HEK293T (cell line): ENCODE measurements around the gene DCAF11.
"Not testable (repeated sequence)": the region's sequence is repeated elsewhere in the genome, so short reads cannot be mapped to it uniquely, and the experiment has no call there.

Experiments
- CTCF ChIA-PET: fragments of 350-600 bp; formaldehyde crosslinking; extraction: SDS; loops from one replicate; lab custom pipeline; 2021; ENCODE audit warnings: antibody characterized with exemption, inconsistent platforms; lab: Yijun Ruan, JAX
- POLR2A ChIA-PET: fragments of 350-600 bp; formaldehyde crosslinking; extraction: SDS; loops from one replicate; lab custom pipeline; 2020; ENCODE audit warnings: antibody characterized with exemption, inconsistent platforms; lab: Yijun Ruan, JAX
- DNase-seq: peaks from one replicate; pipeline ENCODE4 v3.0.0; 2012; ENCODE audit warnings: mixed read lengths; ENCODE audit errors: extremely low spot score
- ARNT ChIP-seq: fragments of 450-650 bp; IDR thresholded peaks from 2 replicates; pipeline ENCODE4 v1.6.1; 2017; ENCODE audit warnings: mild to moderate bottlenecking
- BHLHE40 ChIP-seq: fragments of 450-650 bp; IDR thresholded peaks from 2 replicates; pipeline ENCODE4 v1.6.1; 2016; ENCODE audit warnings: mild to moderate bottlenecking, moderate library complexity, borderline replicate concordance
- CTBP1 ChIP-seq: fragments of 450-650 bp; IDR thresholded peaks from 2 replicates; pipeline ENCODE4 v1.6.1; 2016; ENCODE audit warnings: borderline replicate concordance
- ELF4 ChIP-seq: fragments of 450-650 bp; IDR thresholded peaks from 2 replicates; pipeline ENCODE4 v1.6.1; 2017; ENCODE audit warnings: antibody characterized with exemption
- FOXA1 ChIP-seq: fragments of 450-650 bp; IDR thresholded peaks from 2 replicates; pipeline ENCODE4 v1.6.1; 2016; ENCODE audit warnings: mild to moderate bottlenecking
- FOXK2 ChIP-seq: fragments of 450-650 bp; IDR thresholded peaks from 2 replicates; pipeline ENCODE4 v1.6.1; 2016; ENCODE audit warnings: mild to moderate bottlenecking
- FOXM1 ChIP-seq: fragments of 450-650 bp; IDR thresholded peaks from 2 replicates; pipeline ENCODE4 v1.6.1; 2017; ENCODE audit warnings: mild to moderate bottlenecking, borderline replicate concordance
- HDGF ChIP-seq: fragments of 450-650 bp; IDR thresholded peaks from 2 replicates; pipeline ENCODE4 v1.6.1; 2017; ENCODE audit warnings: antibody characterized with exemption, borderline replicate concordance
- L3MBTL2 ChIP-seq: fragments of 450-650 bp; conservative IDR thresholded peaks from 2 replicates; pipeline ENCODE4 v1.6.1; 2016; ENCODE audit warnings: mild to moderate bottlenecking
- LEF1 ChIP-seq: fragments of 450-650 bp; IDR thresholded peaks from 2 replicates; pipeline ENCODE4 v1.6.1; 2017; ENCODE audit warnings: mild to moderate bottlenecking, borderline replicate concordance
- NFRKB ChIP-seq: fragments of 450-650 bp; IDR thresholded peaks from 2 replicates; pipeline ENCODE4 v1.6.1; 2016; ENCODE audit warnings: mild to moderate bottlenecking, moderate library complexity
- PKNOX1 ChIP-seq: fragments of 450-650 bp; IDR thresholded peaks from 2 replicates; pipeline ENCODE4 v1.6.1; 2016
- SP1 ChIP-seq: fragments of 450-650 bp; IDR thresholded peaks from 2 replicates; pipeline ENCODE4 v1.6.1; 2017
- SUZ12 ChIP-seq: fragments of 450-650 bp; IDR thresholded peaks from 2 replicates; pipeline ENCODE4 v1.6.1; 2016; ENCODE audit warnings: mild to moderate bottlenecking
- TARDBP ChIP-seq: fragments of 450-650 bp; IDR thresholded peaks from 2 replicates; pipeline ENCODE4 v1.6.1; 2016
- ZNF384 ChIP-seq: fragments of 450-650 bp; IDR thresholded peaks from 2 replicates; pipeline ENCODE4 v1.6.1; 2016

DCAF11 gene

GRCh38 chr14:24098927-24099813, 15.4 kb upstream of the DCAF11 start:
- CTCF ChIA-PET, result interaction anchor here (2.3 kb wide), 1 partner anchor 9 kb away, joined by 6 read pairs; no protein-coding TSS in a partner anchor
- POLR2A ChIA-PET, result interaction anchor here (1.4 to 8.8 kb wide), 2 partner anchors 7 to 37 kb away, joined by 3 to 162 read pairs; partner anchors contain the start of gene PSME1
- DNase-seq, result no peak

GRCh38 chr14:24100197-24100981, 14.2 kb upstream of the DCAF11 start:
- CTCF ChIA-PET, result no interaction called here
- POLR2A ChIA-PET, result interaction anchor here (1.6 to 3.1 kb wide), 3 partner anchors 14 to 35 kb away, joined by 5 to 13 read pairs (median 5); partner anchors contain the start of genes DCAF11, NRL and PSME1
- TF ChIP-seq SP1 (no peak), FOXK2 (no peak), LEF1 (no peak), ELF4 (no peak), ARNT (no peak), FOXA1 (no peak), L3MBTL2 (no peak), ZNF384 (no peak), TARDBP (no peak), SUZ12 (no peak), NFRKB (no peak), BHLHE40 (no peak), HDGF (no peak), PKNOX1 (no peak), CTBP1 (no peak), FOXM1 (no peak)
- DNase-seq, result no peak

More at GRCh38 chr14:24098927-24099813, 15.4 kb upstream of the DCAF11 start:
- TF ChIP-seq FOXA1, result no peak
- no peak for TF ChIP-seq LEF1
- no peak for TF ChIP-seq CTBP1
- no peak for TF ChIP-seq ZNF384
- TF ChIP-seq ELF4, result no peak
- TF ChIP-seq HDGF, result no peak
- no peak for TF ChIP-seq FOXK2
- no peak for TF ChIP-seq SP1
- TF ChIP-seq TARDBP, result no peak
- no peak for TF ChIP-seq FOXM1

GRCh38 chr14:24100982-24101494, 13.5 kb upstream of the DCAF11 start:
- ChIA-PET POLR2A (interaction anchor here (1.6 to 3.1 kb wide), 3 partner anchors 13 to 35 kb away, joined by 5 to 13 read pairs (median 5); partner anchors contain the start of genes DCAF11, NRL and PSME1), CTCF (no interaction called here)

GRCh38 chr14:24102357-24103048, 12.1 kb upstream of the DCAF11 start:
- CTCF ChIA-PET, result no interaction called here
- DNase-seq, result no peak
- POLR2A ChIA-PET, result interaction anchor here (2.2 to 9.8 kb wide), 3 partner anchors 8 to 33 kb away, joined by 5 to 162 read pairs (median 13); partner anchors contain the start of genes DCAF11, NRL, PCK2 and PSME1

More at GRCh38 chr14:24100982-24101494, 13.5 kb upstream of the DCAF11 start:
- DNase-seq, result no peak
- TF ChIP-seq SP1 (no peak), ARNT (no peak), LEF1 (no peak), FOXM1 (no peak), FOXK2 (no peak), PKNOX1 (no peak), SUZ12 (no peak), FOXA1 (no peak), HDGF (no peak)

GRCh38 chr14:24103451-24103850, 11.1 kb upstream of the DCAF11 start:
- ChIA-PET POLR2A (interaction anchor here (0.8 to 9.8 kb wide), 3 partner anchors 9 to 56 kb away, joined by 3 to 162 read pairs (median 21); partner anchors contain the start of genes DCAF11, NRL and PCK2), CTCF (interaction anchor here (8.1 kb wide), 1 partner anchor 46 kb away, joined by 114 read pairs; no protein-coding TSS in a partner anchor)
- DNase-seq, result no peak
- TF ChIP-seq FOXK2 (no peak), PKNOX1 (no peak), TARDBP (no peak), ZNF384 (no peak), CTBP1 (no peak), LEF1 (no peak), NFRKB (no peak), BHLHE40 (no peak), ELF4 (no peak), L3MBTL2 (no peak), SUZ12 (no peak), HDGF (no peak), FOXM1 (no peak), FOXA1 (no peak), ARNT (no peak), SP1 (no peak)

More at GRCh38 chr14:24102357-24103048, 12.1 kb upstream of the DCAF11 start:
- TF ChIP-seq SUZ12 (no peak), BHLHE40 (no peak), L3MBTL2 (no peak), FOXM1 (no peak), ARNT (no peak), FOXA1 (no peak)

- DNase-seq, result not testable (repeated sequence)
- CTCF ChIA-PET, result interaction anchor here (1.0 to 8.1 kb wide), 3 partner anchors 13 to 48 kb away, joined by 3 to 114 read pairs (median 3); no protein-coding TSS in a partner anchor
- POLR2A ChIA-PET, result interaction anchor here (1.0 to 9.8 kb wide), 6 partner anchors 9 to 90 kb away, joined by 3 to 162 read pairs (median 4); partner anchors contain the start of genes DCAF11, EMC9, NRL and PCK2
Observed at GRCh38 chr14:24105609-24106239, 8.9 kb upstream of the DCAF11 start.
